CMK (cell line): ENCODE results near the gene DRGX.

Experiments used
- DNase-seq: peaks from one replicate; pipeline ENCODE4 v3.0.0-alpha.2; 2010; ENCODE audit warnings: low read depth

DRGX gene

DNA sequence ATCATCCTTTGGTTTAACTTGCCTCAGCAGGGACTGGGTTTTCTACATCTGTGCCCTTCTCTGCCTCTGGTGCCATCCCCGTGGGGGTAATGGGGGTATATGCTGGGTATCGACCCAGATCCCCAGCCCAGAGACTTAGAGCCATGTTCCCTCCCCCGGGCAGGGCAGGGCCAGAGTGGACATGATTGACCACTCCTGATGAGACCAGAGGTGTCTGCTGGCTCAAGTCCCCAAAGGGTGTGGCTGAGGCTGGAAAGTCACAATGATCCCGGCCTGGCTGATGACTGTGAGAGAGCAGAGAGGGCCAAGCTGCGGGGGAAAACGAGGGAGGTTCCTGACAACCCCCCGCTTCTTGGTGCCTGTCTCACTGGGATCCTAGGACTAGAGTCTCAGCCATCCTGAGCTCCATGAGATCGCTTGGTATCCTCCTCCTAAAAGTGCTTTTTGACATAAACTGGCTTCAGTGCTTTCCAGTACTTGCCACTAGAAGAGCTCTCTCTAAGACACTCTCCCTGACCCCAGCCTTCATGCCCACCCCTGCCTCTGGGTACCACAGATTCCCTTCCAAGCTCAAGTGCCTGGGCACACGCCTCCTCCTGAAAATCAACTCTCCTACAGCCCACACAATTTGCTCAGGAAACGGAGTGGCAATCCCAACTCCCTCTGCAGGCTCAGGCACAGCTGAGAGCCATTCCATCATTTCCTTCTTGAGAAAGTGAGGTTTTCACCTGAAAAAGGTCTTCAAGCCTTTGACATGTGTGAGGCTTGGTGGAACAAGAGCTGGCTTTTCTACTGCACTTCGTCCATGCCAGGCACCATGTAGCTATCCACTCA, 33.9 kb downstream of the DRGX start:
- DNase-seq, result no peak

DNA sequence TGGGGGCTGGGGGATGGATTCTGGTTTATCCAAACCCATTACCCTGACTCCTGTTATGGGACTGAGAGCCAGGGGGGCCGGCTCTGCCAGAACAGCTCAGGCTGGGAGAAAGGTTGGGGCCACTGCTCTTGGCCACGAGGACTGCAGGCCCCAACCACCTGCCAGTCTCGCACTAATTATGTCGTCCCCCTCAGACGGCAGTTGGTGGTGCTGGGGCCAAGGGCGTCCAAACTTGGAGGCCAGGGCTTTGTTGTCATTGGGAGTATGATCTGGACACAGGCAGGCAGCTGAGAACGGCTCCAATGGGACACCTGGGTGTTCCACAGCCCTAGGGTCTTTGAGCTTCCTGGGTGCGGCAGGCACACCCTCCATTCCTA, 34.7 kb downstream of the DRGX start:
- DNase-seq, result no peak

DNA sequence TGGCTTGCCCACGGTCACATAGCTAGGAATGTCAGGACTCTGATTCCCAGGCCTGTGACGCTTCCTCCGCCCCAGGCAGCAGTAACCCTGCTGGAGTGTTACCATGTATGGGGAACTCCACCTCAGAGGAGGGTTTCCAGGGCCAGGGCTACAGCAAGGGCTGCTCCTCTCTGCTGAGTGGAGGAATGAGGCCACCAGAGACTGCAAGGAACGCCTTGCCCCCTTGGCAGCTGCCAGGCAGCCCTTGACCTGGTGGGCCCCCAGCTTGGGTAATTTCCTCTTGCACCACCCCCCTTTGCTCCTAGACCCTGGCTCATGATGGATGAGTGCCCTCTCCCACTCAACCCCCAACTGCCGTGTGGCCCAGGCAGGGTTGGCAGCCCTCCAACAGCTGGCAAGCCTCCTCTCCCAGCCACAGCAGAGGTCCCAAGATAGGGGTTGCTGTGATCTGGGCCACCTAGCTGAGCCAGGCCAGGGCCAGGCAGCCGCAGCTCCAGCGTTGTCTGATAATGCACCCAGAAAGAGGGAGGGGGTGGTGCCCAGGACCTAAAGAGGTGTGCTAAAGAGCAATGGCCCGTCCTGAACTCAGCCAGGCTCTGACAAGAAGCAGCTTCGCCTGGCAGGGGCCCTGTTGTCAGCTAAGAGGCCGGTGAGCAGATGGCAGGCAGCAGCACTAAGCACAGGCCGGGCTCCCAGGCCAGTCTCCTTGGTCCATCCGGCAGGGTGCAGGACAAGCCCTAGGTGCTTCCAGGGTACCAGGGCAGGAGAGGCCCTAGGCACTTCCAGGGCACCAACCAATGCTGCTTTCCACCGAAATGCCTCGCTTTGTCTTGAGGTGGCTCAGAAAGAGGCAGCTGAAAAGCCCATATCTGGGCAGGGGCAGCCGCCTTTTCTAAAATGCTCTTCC, 35.4 kb downstream of the DRGX start:
- DNase-seq, result no peak

DNA sequence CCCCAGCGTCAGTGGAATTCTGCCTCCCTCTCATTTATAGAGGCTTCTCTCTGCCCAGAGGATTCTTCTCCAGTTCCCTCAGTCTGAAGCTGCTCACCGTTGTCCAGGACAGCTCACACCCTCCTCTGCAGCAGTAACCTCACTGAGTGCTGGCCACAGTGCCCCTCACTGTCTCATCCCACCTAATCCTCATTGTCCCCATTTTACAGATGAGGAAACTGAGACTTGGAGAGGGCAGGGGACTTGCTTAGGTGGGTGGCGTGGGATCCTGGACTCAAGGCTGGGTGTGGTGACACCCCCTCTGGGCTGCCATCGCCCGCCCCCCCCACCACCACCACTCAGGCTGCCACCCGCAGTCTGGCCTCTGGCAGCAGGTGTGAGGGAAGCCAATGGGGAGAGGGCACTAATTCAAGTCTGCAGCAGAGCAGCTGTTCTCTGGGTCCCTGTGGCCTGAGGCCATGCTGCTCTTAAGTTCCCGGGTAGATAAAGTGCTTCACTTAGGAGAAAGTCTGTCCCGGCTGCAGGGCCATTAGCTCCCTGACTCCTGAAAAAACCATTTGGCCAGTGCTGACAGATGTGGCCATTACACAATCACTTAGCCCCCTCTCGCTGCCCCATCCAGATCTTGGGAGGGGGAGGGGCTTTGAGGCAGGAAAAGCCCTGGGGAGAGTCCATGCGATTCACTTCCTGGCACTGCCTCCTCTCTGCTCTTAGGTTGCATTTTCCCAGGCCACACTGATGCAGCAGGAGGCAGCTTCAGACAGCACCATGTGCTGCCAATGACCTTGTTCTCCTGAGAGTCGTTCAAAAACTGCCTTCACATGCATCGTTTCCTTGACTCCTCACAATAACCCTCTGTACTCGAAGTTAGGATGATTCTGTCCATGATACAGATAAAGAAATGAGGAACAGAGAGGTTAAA, 36.3 kb downstream of the DRGX start:
- DNase-seq, result no peak

DNA sequence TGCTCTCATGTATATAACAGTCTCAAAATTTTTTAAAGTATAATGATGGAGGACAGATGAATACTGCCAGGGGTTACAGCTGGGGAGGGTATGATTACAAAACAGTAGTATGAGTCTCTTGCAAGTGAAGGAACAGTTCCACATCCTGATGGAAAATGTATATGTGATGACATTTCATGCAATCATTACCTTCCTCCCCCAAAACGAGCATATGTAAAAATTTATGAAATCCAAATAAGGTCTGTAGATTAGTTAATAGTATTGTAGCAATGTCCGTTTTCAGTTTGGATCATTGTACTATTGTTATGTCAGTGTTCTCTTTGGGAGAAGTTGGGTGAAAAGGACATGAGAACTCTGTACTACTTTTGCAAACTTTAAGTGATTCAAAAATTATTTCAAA, 38.0 kb downstream of the DRGX start:
- no peak for DNase-seq

DNA sequence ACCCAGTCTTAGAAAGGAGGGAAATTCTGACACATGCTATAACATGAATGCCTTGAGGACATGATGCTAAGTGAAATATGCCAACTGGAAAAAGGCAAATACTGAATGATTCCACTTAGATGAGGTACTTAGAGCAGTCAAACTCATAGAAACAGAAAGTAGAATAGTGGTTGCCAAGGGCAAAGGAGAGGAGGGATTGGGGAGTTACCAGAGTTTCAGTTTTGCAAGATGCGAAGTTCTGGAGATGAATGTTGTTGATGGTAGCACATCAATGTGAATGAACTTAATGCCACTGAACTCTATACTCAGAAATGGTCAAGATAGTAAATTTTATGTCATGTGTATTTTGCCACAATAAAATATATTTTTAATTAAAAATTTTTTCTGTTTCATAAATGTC, 38.9 kb downstream of the DRGX start:
- DNase-seq, result no peak

DNA sequence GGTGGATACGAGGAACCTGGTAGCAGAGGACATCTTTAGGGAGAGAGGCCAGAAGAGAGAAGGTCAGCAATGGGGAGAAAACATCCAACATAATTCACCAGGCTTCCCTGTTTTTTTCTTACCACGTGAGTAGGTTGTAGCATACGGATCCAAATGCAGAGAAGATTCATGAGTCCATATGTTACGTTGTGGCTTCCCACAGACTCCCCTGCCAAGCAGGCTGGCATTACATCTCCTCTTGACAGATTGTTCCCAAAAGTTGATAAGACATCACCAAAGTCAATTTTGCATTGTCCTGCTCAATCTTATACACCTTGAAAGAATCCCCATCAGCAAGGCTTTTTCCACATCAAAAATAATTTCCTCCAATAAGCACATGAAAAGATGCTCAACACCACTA, 39.7 kb downstream of the DRGX start:
- no peak for DNase-seq

DNA sequence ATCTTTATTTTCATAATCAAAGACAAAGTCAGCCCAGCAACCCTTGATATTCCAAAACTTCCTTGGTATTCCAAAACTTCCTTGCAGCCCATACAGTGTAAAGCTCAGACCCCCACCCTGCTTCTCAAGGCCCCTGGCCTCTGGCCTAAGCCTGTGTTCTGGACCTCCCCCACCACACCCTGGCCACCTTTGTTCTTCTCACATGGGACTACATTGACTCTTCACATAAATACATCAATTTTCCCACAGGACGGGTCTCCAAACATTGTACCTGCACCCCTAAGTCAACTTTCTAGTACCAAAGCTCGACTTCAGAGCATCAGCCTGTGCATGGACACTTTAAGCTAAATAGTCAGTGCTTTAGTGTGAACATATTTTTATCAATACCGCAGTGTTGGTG, 40.7 kb downstream of the DRGX start:
- no peak for DNase-seq

DNA sequence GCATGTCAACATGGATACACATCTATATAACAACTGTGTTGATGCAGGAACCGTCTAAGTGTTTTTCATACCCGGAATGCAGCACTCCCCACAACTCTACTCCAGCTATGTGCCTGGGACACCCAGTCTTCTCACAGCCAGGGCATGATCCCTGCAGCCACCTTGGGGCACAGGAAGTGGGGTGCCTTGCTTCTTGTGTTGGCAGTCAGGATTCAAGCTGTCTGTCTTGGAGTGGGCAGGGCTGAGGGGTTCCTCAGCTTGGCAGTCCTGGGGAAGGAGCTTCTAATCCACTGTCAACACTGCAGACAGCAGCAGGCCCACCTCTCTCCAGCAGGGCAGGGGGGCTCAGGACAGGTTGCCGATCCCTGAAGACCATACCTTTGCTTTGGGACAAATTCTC, 41.3 kb downstream of the DRGX start:
- no peak for DNase-seq

DNA sequence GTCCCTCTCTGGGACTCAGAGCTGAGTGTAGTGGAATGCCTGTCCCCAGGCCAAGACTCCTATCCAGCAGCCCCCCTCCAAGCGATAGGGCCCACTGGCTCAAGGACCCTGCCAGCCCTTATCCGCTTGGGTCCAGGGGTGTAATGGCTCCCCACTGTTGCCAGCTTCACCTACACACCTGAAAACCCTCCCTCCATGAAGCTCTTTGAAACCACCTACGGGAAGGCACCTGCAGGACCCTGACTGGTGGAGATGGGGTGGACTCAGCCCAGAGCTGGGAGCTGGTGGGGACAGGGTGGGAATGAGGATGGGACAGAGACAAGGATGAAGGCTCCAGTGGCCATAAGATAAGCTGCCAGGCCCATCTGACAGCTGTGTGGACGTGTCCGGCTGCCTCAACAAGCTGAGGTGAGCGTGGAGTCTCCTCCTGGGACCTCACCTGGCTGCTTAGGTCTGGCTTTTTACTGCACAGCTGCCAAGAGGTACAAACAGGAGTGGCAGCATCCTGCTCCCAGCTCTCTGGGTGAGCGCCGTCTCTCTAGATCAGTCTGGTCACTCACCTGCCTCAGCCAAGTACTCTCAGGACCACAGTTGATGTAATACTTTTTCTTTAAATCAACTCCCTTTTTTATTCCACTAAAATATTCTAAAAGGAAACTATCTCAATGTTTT, 41.9 kb downstream of the DRGX start:
- DNase-seq, result no peak

DNA sequence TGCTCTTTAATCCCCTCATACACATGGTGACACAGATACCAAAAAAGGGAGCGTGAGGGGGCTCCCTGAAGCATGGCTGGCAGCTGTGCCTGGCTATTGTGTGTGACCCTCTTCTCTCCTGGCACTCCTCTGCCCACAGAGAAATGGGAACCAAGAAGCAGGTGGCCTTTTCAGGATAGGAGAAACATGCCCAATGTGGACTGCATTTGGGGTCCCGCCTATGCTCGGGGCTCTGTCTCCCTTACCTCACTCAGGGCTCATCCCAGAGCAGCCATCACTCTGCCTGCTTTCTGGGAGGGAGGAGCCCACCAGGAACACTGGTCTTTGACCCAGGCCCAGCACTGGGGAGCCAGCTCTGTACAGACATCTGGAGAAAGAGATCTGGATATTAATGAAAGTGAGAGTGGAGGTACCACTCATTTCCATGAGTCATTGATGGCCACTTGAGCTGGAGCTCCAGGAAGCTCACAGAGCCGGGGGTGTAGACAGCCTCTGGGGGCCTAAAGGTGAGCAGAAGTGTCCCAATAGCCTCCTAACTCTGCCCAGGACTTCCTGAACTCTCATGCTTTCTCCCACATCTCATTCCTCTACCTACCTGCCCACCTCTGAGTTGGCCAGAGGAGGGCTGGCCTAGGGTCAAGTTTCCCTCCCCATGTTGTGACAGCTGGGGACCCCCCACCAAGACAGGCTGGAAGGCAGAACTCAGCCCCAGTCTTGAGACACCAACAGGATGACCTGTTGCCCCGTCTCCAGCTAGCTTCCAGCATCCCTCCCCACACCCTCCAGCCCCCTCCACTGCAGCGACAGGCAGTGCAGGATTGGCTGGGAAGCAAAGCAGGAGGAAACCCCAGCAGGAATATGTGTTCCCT, 42.6 kb downstream of the DRGX start:
- DNase-seq, result no peak

DNA sequence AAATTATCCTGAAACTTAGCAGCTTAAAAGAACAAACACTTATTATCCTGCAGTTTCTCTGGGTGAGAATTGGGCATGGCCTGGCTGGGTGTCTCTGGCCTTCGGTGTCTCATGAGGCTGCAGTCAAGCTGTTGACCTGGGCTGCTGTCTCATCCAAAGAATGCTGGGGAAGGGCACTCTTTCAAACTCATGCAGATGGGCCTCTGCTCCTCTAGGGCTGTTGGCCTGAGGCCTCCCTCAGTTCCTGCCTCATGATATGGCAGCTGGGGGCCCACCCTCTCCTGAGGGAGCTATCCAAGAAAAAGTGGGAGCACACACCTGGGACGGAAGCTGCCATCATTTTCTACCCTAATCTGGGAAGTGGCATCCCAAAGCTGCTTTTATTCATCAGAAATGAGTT, 43.6 kb downstream of the DRGX start:
- DNase-seq, result no peak

DNA sequence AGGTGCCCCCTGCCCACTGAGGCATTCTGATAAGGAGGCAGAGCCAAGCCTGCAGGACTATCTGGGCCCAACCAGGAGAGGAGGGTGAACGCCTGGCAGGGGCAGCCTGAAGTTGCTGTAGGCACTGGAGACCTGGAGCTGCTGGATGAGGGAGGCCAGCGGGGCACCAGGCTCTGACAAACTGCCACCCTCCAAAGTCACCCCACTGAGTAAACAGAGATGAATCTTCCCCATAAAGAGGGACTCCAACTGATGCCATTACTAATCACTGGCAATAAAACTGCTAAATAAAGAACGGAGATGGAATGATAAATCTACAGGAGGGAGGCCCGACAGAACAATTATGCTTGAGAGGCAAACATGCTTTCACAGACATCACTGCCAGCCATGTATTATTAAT, 44.2 kb downstream of the DRGX start:
- DNase-seq, result no peak

DNA sequence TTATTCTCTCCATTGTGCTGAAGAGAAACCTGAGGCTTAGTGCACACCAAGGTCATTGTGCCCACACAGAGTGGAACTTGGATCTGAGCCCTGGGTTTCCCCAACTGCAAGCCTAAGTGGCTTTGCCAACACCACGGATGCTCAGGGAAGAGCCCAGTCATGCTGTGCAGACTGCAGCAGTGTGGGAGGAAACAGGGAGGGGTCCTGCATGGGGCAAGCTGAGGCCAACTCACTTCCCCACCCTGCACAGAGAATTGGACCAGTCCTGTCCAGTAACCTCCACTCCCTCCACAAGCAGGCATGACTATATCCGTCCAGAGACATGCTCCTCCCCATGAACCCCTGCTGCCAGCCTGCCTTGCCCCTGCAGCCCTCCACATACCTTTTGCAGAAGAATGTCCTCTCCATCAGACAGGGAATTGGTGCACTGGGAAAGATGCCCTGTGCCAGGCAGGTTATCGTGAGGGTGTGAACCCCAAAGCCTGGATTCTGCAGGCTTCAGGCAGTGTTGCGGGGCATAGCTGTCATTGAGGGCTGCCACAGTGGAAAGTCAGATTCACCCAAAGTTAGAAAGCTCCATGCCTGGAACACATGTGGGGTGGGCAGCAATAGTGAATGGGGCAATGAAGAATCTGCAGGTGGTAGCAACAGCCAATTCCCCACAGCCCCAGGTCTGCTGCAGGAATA, 44.9 kb downstream of the DRGX start:
- no peak for DNase-seq

DNA sequence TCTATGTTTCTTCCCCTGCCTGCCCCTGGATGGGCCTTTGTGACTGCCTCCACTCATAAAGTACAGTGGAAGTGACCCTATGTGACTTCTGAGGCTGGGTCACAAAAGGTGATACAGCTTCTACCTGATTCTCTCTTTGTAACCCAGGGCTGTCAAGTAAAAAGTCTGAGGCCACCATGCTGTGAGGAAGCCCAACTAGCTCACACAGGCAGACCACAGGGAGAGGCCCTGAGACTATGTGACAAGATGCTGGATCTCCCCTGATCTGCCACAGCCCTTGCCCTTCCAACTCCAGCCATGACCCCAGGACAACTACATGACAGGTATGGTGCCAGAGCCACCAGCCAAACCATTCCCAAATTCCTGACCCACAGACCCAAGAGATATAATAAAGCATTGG, 45.8 kb downstream of the DRGX start:
- no peak for DNase-seq

DNA sequence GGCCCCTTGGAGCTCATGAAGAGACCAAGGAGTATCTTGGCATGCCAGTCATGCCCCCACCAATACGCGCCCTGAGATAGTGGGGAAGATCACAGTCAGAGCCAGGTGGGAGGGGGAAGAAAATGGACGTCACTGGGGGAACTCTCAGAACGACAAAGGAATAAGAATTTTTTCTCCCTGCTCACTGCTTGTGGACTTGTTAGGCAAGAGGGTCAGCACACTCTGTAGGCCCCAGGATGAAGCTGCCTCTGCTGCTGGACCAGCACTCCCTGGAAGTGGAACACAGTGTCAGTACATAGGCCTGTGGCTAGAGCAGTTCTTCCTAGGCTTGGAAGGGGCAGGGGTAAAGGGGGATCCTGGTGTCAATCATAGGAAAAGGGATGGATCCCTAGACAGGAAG, 46.5 kb downstream of the DRGX start:
- DNase-seq, result no peak

DNA sequence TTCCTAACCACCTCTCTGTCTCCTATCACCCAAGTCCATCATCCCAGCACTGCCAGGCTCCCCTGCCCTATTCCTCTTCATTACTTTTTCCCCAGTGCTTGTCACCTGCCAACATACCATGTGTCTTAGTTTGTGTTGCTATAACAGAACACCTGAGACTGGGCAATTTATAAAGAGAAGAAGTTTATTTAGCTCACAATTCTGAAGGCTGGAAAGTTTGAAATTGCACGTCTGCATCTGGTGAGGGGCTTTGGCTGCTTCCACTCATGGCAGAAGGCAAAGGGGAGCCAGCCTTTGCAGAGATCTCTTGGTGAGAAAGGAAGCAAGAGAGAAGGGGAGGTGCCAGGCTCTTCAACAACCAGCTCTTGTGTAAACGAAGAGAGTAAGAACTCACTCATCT, 47.3 kb downstream of the DRGX start:
- no peak for DNase-seq

DNA sequence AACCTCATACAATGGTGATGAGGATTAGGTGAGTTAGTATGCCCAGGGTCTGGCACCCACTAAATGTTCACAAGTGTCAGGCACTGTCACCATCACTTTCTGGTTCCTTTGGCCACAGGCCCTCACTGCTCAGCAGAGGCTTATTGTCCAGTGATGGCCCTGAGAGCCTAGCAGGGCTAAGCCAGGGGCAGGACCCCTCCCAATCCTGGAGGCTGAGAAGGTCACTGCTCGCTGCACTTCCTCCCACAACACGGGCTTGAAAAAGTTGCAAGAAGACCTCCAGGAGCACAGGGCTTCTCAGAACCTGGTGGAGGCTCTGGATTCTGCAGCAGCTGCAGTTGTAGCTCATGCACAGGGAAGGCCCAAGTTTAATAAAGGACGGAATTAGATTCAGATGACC, 48.1 kb downstream of the DRGX start:
- no peak for DNase-seq

DNA sequence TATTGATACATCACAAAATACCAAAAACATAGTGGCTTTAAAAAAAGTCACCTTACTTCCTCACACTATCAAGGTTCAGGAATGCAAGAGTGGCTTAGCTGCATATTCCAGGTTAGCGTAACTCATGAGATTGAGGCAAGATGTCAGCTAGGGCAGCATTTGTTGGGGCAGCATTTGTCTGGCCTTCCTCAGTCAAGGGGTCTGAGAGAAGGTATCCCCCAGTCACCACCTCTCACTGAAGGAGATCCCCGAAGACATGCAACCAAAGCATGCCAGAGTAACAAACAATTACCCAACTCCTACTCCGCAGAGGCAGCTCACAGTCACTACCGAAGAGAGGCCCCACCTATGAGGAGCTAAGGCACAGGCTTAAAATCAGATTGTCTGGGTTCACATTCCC, 48.5 kb downstream of the DRGX start:
- no peak for DNase-seq

DNA sequence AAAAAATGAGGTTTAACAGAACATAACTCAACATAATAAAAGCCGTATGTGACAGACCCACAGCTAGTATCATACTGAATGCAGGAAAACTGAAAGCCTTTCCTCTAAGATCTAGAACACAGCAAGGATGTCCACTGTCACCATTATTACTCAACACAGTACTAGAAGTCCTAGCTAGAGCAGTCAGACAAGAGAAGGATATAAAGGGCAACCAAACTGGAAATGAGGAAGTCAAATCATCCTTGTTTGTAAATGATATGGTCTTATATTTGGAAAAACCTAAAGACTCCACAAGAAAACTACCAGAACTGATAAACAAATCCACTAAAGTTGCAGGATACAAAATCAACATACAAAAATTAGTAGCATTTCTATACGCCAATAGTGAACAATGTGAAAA, 51.0 kb downstream of the DRGX start:
- no peak for DNase-seq
